ENCODE data around the gene EMCN. TPM values are rescaled to one million over a fixed set of nuclear protein-coding genes. Genes with fewer than 3 reads are reported as not detected.

The EMCN gene
- total RNA-seq, 4 donors from 2014 or later: 33.3 to 84.1 (median 54.3) TPM

DNA sequence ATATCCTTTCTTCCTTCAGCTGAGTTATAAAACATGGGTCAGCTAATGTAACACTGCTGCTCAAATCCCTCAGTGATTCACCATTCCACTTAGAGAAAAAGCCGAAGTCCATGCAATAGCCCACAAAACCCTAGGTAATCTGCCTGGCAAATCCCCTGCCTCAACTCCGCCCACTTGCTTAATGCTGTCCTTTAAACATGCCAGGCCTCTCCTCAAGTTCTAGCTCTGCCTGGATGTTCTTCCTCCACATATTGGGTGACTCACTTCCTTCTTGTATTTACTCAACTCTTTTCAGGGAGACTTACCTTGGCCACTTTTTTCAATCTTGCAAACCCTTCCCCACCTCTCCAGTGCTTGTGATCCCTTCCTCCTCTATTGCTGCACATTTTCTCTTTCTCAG lies 89.8 kb downstream of the EMCN start:
- no peaks in the 10 kb centered on the region for H3K9me3 ChIP-seq
- no peak overlapping the region for H3K4me3 ChIP-seq
- intact Hi-C loops (cut with DNase I; ENCODE audit: low total_unique reads): no loop called here
- DNase-seq: no peak
- H3K4me1 ChIP-seq: no peaks in the 10 kb centered on the region
- H3K27me3 ChIP-seq: no peaks in the 10 kb centered on the region
- no peak overlapping the region for H3K27ac ChIP-seq
- no peak for TF ChIP-seq CTCF (IDR thresholded peaks at IDR 0.05)
- no peak for TF ChIP-seq POLR2A (IDR thresholded peaks at IDR 0.05)
- no peaks in the 10 kb centered on the region for H3K36me3 ChIP-seq

GRCh38 chr4:100424376-100424775 lies 93.4 kb downstream of the EMCN start:
- Histone ChIP-seq H3K4me3 (no peak overlapping the region), H3K36me3 (no peaks in the 10 kb centered on the region), H3K4me1 (no peaks in the 10 kb centered on the region), H3K9me3 (no peaks in the 10 kb centered on the region), H3K27ac (no peak overlapping the region), H3K27me3 (no peaks in the 10 kb centered on the region)
- no peak for DNase-seq
- TF ChIP-seq CTCF (IDR thresholded peaks at IDR 0.05): no peak
- TF ChIP-seq POLR2A (IDR thresholded peaks at IDR 0.05): no peak
- intact Hi-C loops (cut with DNase I; ENCODE audit: low total_unique reads): no loop called here

DNA sequence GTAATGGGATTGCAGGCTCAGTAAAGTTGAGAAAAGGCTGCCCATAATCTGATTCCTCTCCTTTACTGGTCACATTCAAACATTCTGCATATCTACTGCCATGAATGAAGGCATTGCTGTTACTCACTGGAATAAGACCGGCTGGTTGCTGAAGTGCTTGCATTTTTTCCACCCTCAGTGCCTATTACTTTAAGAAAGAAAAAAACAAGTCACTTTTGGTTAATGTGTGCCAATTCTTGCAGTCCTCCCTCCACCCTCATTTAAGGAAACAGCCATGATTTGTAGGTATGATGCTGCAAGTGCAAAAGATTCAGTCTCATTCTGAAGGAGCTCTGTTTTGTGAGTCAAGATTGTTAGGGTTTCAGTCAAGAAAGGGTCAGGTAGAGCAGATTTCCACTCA lies 94.9 kb downstream of the EMCN start:
- no peak for TF ChIP-seq CTCF (IDR thresholded peaks at IDR 0.05)
- TF ChIP-seq POLR2A (IDR thresholded peaks at IDR 0.05): no peak
- H3K4me3 ChIP-seq: no peak overlapping the region
- intact Hi-C loops (cut with DNase I; ENCODE audit: low total_unique reads): no loop called here
- H3K27me3 ChIP-seq: no peaks in the 10 kb centered on the region
- no peaks in the 10 kb centered on the region for H3K9me3 ChIP-seq
- H3K36me3 ChIP-seq: no peaks in the 10 kb centered on the region
- no peak overlapping the region for H3K27ac ChIP-seq
- H3K4me1 ChIP-seq: no peaks in the 10 kb centered on the region
- DNase-seq: no peak

- no peak for DNase-seq
- H3K36me3 ChIP-seq: no peaks in the 10 kb centered on the region
- TF ChIP-seq POLR2A (IDR thresholded peaks at IDR 0.05) (no peak), CTCF (IDR thresholded peaks at IDR 0.05) (peak in 3 of 4 experiments; percentile 11 to 29 (median 11))
- peak overlapping the region in 1 of 2 donors; percentile 55 for H3K27ac ChIP-seq
- intact Hi-C loops (cut with DNase I; ENCODE audit: low total_unique reads): no loop called here
- no peaks in the 10 kb centered on the region for H3K4me1 ChIP-seq
- H3K27me3 ChIP-seq: no peaks in the 10 kb centered on the region
- no peaks in the 10 kb centered on the region for H3K9me3 ChIP-seq
- H3K4me3 ChIP-seq: no peak overlapping the region
Observed at GRCh38 chr4:100421361-100421978, 96.4 kb downstream of the EMCN start.

DNA sequence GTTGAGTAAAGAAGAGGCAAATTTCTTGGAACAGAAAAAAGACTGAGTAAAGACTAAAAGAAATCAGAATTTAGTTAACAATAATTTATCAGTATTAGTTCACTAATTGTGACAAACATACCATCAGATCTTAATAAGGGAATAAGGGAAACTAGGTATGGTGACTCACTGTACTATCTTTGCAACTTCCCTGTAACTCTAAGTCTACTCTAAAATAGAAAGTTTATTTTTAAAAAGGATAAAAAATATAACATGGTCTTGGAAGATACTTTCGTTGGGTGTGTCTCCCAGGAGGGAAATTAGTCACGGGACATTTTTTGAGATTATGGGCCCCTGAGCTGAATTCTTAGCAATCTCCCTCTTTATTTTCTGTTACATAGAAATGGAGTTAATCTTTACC lies 97.3 kb downstream of the EMCN start:
- intact Hi-C loops (cut with DNase I; ENCODE audit: low total_unique reads): no loop called here
- H3K4me3 ChIP-seq: no peak overlapping the region
- no peak for TF ChIP-seq POLR2A (IDR thresholded peaks at IDR 0.05)
- TF ChIP-seq CTCF (IDR thresholded peaks at IDR 0.05): no peak
- H3K27ac ChIP-seq: peak overlapping the region in 1 of 2 donors; percentile 55
- DNase-seq: no peak
- H3K4me1 ChIP-seq: no peaks in the 10 kb centered on the region
- H3K36me3 ChIP-seq: no peaks in the 10 kb centered on the region
- no peaks in the 10 kb centered on the region for H3K9me3 ChIP-seq
- no peaks in the 10 kb centered on the region for H3K27me3 ChIP-seq

Data from uterus (tissue), 4 donors.